Neural cell (in vitro differentiated cells): ENCODE results near the gene ADH4. TPM values are rescaled to one million over a fixed set of nuclear protein-coding genes. Genes with fewer than 3 reads are reported as not detected.

ENCODE experiments used
- H2AFZ ChIP-seq: fragments of 200-600, 300-800 bp; sonication (generic), shearing (Covaris generic); 2 replicates; pipeline ENCODE4 v1.6.0; 2014; ENCODE audit warnings: low read depth, mild to moderate bottlenecking, antibody characterized with exemption, low read length, moderate library complexity
- H3F3A ChIP-seq: fragments of 200-600 bp; shearing (Covaris generic); 2 replicates; pipeline ENCODE4 v1.6.1; 2016; ENCODE audit warnings: mild to moderate bottlenecking, moderate library complexity, mixed read lengths, antibody characterized with exemption, low read length; ENCODE audit not compliant: insufficient read depth, poor library complexity, severe bottlenecking
- H3K27ac ChIP-seq: fragments of 200-600, 300-800 bp; sonication (generic), shearing (Covaris generic); 2 replicates; pipeline ENCODE4 v1.5.1; 2014; ENCODE audit warnings: mild to moderate bottlenecking, low read length, moderate library complexity
- H3K27me3 ChIP-seq: fragments of 300-800, 200-600 bp; sonication (generic), shearing (Covaris generic); 2 replicates; pipeline ENCODE4 v1.6.0; 2014; ENCODE audit warnings: mild to moderate bottlenecking, low read depth, low read length, moderate library complexity; ENCODE audit not compliant: insufficient read depth
- H3K36me3 ChIP-seq: fragments of 300-800, 200-600 bp; sonication (generic), shearing (Covaris generic); 2 replicates; pipeline ENCODE4 v1.5.1; 2014; ENCODE audit warnings: mild to moderate bottlenecking, antibody characterized with exemption, low read length, moderate library complexity; ENCODE audit not compliant: insufficient read depth
- H3K4me2 ChIP-seq: fragments of 300-800, 200-600 bp; sonication (generic), shearing (Covaris generic); 2 replicates; pipeline ENCODE4 v1.6.0; 2014; ENCODE audit warnings: mild to moderate bottlenecking, low read length
- H3K4me3 ChIP-seq: fragments of 300-800, 200-600 bp; sonication (generic), shearing (Covaris generic); 2 replicates; pipeline ENCODE4 v1.5.1; 2014; ENCODE audit warnings: mild to moderate bottlenecking, low read length, moderate library complexity
- H3K79me2 ChIP-seq: fragments of 200-600 bp; shearing (Covaris generic); replicated peaks from 2 replicates; pipeline ENCODE4 v1.6.0; 2014; ENCODE audit warnings: mild to moderate bottlenecking, low read length, moderate library complexity; ENCODE audit not compliant: insufficient read depth
- H3K9ac ChIP-seq: fragments of 300-800, 200-600 bp; sonication (generic), shearing (Covaris generic); 2 replicates; pipeline ENCODE4 v1.6.1; 2016; ENCODE audit warnings: mild to moderate bottlenecking, low read length, mixed read lengths
- H3K9me2 ChIP-seq: fragments of 200-600 bp; shearing (Covaris generic); 2 replicates; pipeline ENCODE4 v1.6.1; 2016; ENCODE audit warnings: mild to moderate bottlenecking, low read length, mixed read lengths; ENCODE audit not compliant: insufficient read depth
- H3K9me3 ChIP-seq: fragments of 200-600, 300-800 bp; sonication (generic), shearing (Covaris generic); 2 replicates; pipeline ENCODE4 v1.6.1; 2016; ENCODE audit warnings: mild to moderate bottlenecking, mixed run types, low read length, moderate library complexity, mixed read lengths
- H4K20me1 ChIP-seq: fragments of 200-600 bp; shearing (Covaris generic); 2 replicates; pipeline ENCODE4 v1.6.1; 2016; ENCODE audit warnings: mild to moderate bottlenecking, mixed run types; ENCODE audit not compliant: insufficient read depth
- EP300 ChIP-seq: fragments of 450-650 bp; conservative IDR thresholded peaks from 2 replicates; pipeline ENCODE4 v1.6.1; 2014; ENCODE audit warnings: antibody characterized with exemption, mild to moderate bottlenecking, moderate library complexity; ENCODE audit not compliant: poor library complexity, severe bottlenecking
- EZH2 ChIP-seq: fragments of 200-600, 300-800 bp; shearing (Covaris generic), sonication (generic); IDR thresholded peaks from 2 replicates; pipeline ENCODE4 v1.6.1; 2014; ENCODE audit warnings: antibody characterized with exemption, low read length, borderline replicate concordance, mild to moderate bottlenecking; ENCODE audit not compliant: insufficient read depth, poor library complexity, severe bottlenecking
- MXI1 ChIP-seq: fragments of 450-650 bp; conservative IDR thresholded peaks from 2 replicates; pipeline ENCODE4 v1.6.1; 2014; ENCODE audit warnings: antibody characterized with exemption, mild to moderate bottlenecking; ENCODE audit not compliant: poor library complexity, severe bottlenecking
- POLR2AphosphoS5 ChIP-seq: IDR thresholded peaks from 2 replicates; pipeline ENCODE4 v1.6.1; 2012
- RAD21 ChIP-seq: fragments of 450-650 bp; conservative IDR thresholded peaks from 2 replicates; pipeline ENCODE4 v1.6.1; 2014; ENCODE audit warnings: antibody characterized with exemption, mild to moderate bottlenecking, moderate library complexity
- SMC3 ChIP-seq: fragments of 450-650 bp; conservative IDR thresholded peaks from 2 replicates; pipeline ENCODE4 v1.6.1; 2014; ENCODE audit warnings: antibody characterized with exemption, mild to moderate bottlenecking, moderate library complexity; ENCODE audit not compliant: poor library complexity
- TAF1 ChIP-seq: IDR thresholded peaks from 2 replicates; pipeline ENCODE4 v1.6.1; 2012; ENCODE audit warnings: low read depth
- polyA plus RNA-seq: library from polyadenylated mRNA; depleted of rRNA; stranded (reverse); fragments of >200 nt; gene quantifications from 2 replicates; pipeline ENCODE4 v1.2.3, GENCODE V29; 2014
- TF ChIP-seq, protein P1 (sequence below): IDR thresholded peaks from 2 replicates; pipeline ENCODE4 v1.6.1; 2012; ENCODE audit warnings: borderline replicate concordance
- TF ChIP-seq, protein P2 (sequence below): fragments of 450-650 bp; IDR thresholded peaks from 2 replicates; pipeline ENCODE4 v1.5.1; 2014; ENCODE audit warnings: antibody characterized with exemption, mild to moderate bottlenecking, moderate library complexity; ENCODE audit not compliant: poor library complexity, severe bottlenecking

Gene ADH4
- polyA plus RNA-seq, 1 donor from 2014 or later, result not detected

DNA sequence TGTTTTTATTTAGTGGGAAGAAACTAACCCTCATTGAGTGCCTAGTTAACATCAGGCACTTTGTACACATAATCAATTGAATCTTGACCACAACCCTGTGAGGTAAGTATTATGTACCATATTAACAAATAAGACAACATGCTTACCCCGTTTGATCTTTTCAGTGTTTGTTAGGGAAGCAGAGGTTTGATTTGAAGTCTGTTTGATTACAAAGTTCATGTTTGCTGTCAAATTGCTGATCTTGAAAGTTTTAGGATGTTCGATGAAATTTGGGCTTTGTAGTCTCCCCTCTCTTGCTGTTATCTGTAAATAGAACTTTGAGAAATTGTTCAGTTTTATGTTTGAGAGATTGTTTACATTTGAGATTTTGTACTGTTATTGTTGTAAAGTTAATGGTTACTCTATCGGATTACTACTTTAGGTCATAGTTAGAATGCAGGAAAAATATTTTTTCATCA lies 13.4 kb upstream of the ADH4 start:
- no peak overlapping the region for H3K4me2 ChIP-seq
- no peak for TF ChIP-seq EP300
- no peak for TF ChIP-seq POLR2AphosphoS5
- no peak for TF ChIP-seq MXI1
- no peak for TF ChIP-seq EZH2
- TF ChIP-seq, protein P1, sequence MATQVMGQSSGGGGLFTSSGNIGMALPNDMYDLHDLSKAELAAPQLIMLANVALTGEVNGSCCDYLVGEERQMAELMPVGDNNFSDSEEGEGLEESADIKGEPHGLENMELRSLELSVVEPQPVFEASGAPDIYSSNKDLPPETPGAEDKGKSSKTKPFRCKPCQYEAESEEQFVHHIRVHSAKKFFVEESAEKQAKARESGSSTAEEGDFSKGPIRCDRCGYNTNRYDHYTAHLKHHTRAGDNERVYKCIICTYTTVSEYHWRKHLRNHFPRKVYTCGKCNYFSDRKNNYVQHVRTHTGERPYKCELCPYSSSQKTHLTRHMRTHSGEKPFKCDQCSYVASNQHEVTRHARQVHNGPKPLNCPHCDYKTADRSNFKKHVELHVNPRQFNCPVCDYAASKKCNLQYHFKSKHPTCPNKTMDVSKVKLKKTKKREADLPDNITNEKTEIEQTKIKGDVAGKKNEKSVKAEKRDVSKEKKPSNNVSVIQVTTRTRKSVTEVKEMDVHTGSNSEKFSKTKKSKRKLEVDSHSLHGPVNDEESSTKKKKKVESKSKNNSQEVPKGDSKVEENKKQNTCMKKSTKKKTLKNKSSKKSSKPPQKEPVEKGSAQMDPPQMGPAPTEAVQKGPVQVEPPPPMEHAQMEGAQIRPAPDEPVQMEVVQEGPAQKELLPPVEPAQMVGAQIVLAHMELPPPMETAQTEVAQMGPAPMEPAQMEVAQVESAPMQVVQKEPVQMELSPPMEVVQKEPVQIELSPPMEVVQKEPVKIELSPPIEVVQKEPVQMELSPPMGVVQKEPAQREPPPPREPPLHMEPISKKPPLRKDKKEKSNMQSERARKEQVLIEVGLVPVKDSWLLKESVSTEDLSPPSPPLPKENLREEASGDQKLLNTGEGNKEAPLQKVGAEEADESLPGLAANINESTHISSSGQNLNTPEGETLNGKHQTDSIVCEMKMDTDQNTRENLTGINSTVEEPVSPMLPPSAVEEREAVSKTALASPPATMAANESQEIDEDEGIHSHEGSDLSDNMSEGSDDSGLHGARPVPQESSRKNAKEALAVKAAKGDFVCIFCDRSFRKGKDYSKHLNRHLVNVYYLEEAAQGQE, result no peak
- TF ChIP-seq RAD21, result no peak
- TF ChIP-seq TAF1, result no peak
- no peak for TF ChIP-seq SMC3
- TF ChIP-seq, protein P2, sequence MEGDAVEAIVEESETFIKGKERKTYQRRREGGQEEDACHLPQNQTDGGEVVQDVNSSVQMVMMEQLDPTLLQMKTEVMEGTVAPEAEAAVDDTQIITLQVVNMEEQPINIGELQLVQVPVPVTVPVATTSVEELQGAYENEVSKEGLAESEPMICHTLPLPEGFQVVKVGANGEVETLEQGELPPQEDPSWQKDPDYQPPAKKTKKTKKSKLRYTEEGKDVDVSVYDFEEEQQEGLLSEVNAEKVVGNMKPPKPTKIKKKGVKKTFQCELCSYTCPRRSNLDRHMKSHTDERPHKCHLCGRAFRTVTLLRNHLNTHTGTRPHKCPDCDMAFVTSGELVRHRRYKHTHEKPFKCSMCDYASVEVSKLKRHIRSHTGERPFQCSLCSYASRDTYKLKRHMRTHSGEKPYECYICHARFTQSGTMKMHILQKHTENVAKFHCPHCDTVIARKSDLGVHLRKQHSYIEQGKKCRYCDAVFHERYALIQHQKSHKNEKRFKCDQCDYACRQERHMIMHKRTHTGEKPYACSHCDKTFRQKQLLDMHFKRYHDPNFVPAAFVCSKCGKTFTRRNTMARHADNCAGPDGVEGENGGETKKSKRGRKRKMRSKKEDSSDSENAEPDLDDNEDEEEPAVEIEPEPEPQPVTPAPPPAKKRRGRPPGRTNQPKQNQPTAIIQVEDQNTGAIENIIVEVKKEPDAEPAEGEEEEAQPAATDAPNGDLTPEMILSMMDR, result no peak

DNA sequence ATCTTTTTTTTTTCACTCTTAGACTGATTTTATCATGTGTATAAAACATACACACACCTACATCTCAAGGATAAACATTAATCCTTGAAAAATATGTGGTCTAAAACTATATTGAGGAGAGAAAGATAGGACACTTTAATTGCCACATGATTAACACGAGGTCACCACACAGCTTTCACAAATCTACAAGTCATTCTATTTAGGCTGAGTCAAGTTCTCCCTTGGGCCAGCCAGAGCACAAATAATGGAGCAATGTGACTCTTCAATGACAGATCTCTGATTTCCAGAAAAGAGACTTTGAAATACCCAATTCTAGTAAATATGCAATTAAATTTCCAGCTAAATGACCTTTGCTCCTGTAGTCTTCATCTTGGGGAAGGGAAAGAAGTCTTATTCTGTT lies 12.9 kb upstream of the ADH4 start:
- no peaks in the 10 kb centered on the region for H3K27me3 ChIP-seq
- H3K4me3 ChIP-seq, result no peak overlapping the region
- no peaks in the 10 kb centered on the region for H3K79me2 ChIP-seq
- no peaks in the 10 kb centered on the region for H3K9me2 ChIP-seq
- no peaks in the 10 kb centered on the region for H3K9me3 ChIP-seq
- TF ChIP-seq, protein P1, result no peak
- TF ChIP-seq EZH2, result no peak
- TF ChIP-seq MXI1, result no peak
- TF ChIP-seq SMC3, result no peak
- no peak for TF ChIP-seq EP300
- TF ChIP-seq POLR2AphosphoS5, result no peak
- TF ChIP-seq TAF1, result no peak
- TF ChIP-seq, protein P2, result no peak
- TF ChIP-seq RAD21, result no peak
- H3K36me3 ChIP-seq, result no peaks in the 10 kb centered on the region
- no peak overlapping the region for H3K27ac ChIP-seq
- H2AFZ ChIP-seq, result no peak overlapping the region
- H3F3A ChIP-seq, result no peaks in the 10 kb centered on the region
- no peaks in the 10 kb centered on the region for H4K20me1 ChIP-seq
- H3K4me2 ChIP-seq, result no peak overlapping the region
- no peak overlapping the region for H3K9ac ChIP-seq

More for the DNA sequence above, 13.4 kb upstream of the ADH4 start:
- Histone ChIP-seq H3K79me2 (no peaks in the 10 kb centered on the region), H3K9ac (no peak overlapping the region), H3K9me2 (no peaks in the 10 kb centered on the region), H3K4me3 (no peak overlapping the region), H3F3A (no peaks in the 10 kb centered on the region), H3K36me3 (no peaks in the 10 kb centered on the region), H2AFZ (no peak overlapping the region), H3K9me3 (no peaks in the 10 kb centered on the region), H3K27me3 (no peaks in the 10 kb centered on the region), H3K27ac (no peak overlapping the region), H4K20me1 (no peaks in the 10 kb centered on the region)
